ENCODE measurements around the gene PNKP. TPM values are rescaled to one million over a fixed set of nuclear protein-coding genes. Genes with fewer than 3 reads are reported as not detected.

The PNKP gene
- total RNA-seq, 2 experiments from 2014 or later, result 130 to 133 TPM

- Mint-ChIP-seq H3K9me3 (ENCODE audit: low read depth) (no peaks in the 10 kb centered on the region), H3K4me3 (no peak overlapping the region)
Measured at GRCh38 chr19:49856574-49857021, 10.8 kb downstream of the PNKP start.

GRCh38 chr19:49855676-49856573 lies 11.5 kb downstream of the PNKP start:
- Mint-ChIP-seq H3K27ac (no peak overlapping the region), H3K4me1 (peaks cover 14% of the 10 kb centered on the region), H3K4me3 (no peak overlapping the region), H3K27me3 (peaks cover 8% of the 10 kb centered on the region), H3K36me3 (peaks cover 4% of the 10 kb centered on the region), H3K9me3 (ENCODE audit: low read depth) (no peaks in the 10 kb centered on the region)
- CTCF ChIA-PET, result no interaction called here
- DNase-seq, result no peak
- no peak for ATAC-seq

More at GRCh38 chr19:49856574-49857021, 10.8 kb downstream of the PNKP start:
- ATAC-seq, result no peak
- Mint-ChIP-seq H3K36me3 (peaks cover 4% of the 10 kb centered on the region), H3K27me3 (peaks cover 8% of the 10 kb centered on the region), H3K27ac (no peak overlapping the region), H3K4me1 (peaks cover 14% of the 10 kb centered on the region)
- CTCF ChIA-PET, result no interaction called here
- no peak for DNase-seq

- ATAC-seq, result no peak
- peaks cover 2% of the 10 kb centered on the region for H3K36me3 Mint-ChIP-seq
- no peak overlapping the region for H3K4me3 Mint-ChIP-seq
- no peak overlapping the region for H3K27ac Mint-ChIP-seq
- peaks cover 15% of the 10 kb centered on the region for H3K4me1 Mint-ChIP-seq
- H3K27me3 Mint-ChIP-seq, result peaks cover 8% of the 10 kb centered on the region
- DNase-seq, result no peak
- CTCF ChIA-PET, result interaction anchor here (1.2 kb wide), 1 partner anchor 8 kb away, joined by 3 read pairs; no protein-coding TSS in a partner anchor
- H3K9me3 Mint-ChIP-seq (ENCODE audit: low read depth), result no peaks in the 10 kb centered on the region
Measured at GRCh38 chr19:49855277-49855675, 12.1 kb downstream of the PNKP start.

GRCh38 chr19:49854378-49855263 lies 12.8 kb downstream of the PNKP start:
- peaks cover 21% of the 10 kb centered on the region for H3K4me1 Mint-ChIP-seq
- DNase-seq (no peak), ATAC-seq (no peak)
- CTCF ChIA-PET, result interaction anchor here (1.2 kb wide), 1 partner anchor 9 kb away, joined by 3 read pairs; no protein-coding TSS in a partner anchor
- no peaks in the 10 kb centered on the region for H3K9me3 Mint-ChIP-seq (ENCODE audit: low read depth)
- H3K36me3 Mint-ChIP-seq, result no peaks in the 10 kb centered on the region
- H3K27ac Mint-ChIP-seq, result no peak overlapping the region
- no peak overlapping the region for H3K4me3 Mint-ChIP-seq
- H3K27me3 Mint-ChIP-seq, result peaks cover 8% of the 10 kb centered on the region

GRCh38 chr19:49853852-49854377 lies 13.5 kb downstream of the PNKP start:
- Mint-ChIP-seq H3K4me1 (peaks cover 26% of the 10 kb centered on the region), H3K4me3 (no peak overlapping the region), H3K9me3 (ENCODE audit: low read depth) (peaks cover 2% of the 10 kb centered on the region), H3K36me3 (peaks cover 1% of the 10 kb centered on the region), H3K27ac (no peak overlapping the region), H3K27me3 (peaks cover 8% of the 10 kb centered on the region)
- DNase-seq (no peak), ATAC-seq (no peak)
- CTCF ChIA-PET, result interaction anchor here (1.2 kb wide), 1 partner anchor 10 kb away, joined by 3 read pairs; no protein-coding TSS in a partner anchor

GRCh38 chr19:49852631-49853126 lies 14.7 kb downstream of the PNKP start:
- no peak overlapping the region for H3K27ac Mint-ChIP-seq
- H3K36me3 Mint-ChIP-seq, result peaks cover 1% of the 10 kb centered on the region
- no peak for DNase-seq
- peaks cover 38% of the 10 kb centered on the region for H3K4me1 Mint-ChIP-seq
- peaks cover 2% of the 10 kb centered on the region for H3K9me3 Mint-ChIP-seq (ENCODE audit: low read depth)
- peaks cover 14% of the 10 kb centered on the region for H3K27me3 Mint-ChIP-seq
- no peak for ATAC-seq
- CTCF ChIA-PET, result no interaction called here
- peak overlapping the region; percentile 59 for H3K4me3 Mint-ChIP-seq

DNA sequence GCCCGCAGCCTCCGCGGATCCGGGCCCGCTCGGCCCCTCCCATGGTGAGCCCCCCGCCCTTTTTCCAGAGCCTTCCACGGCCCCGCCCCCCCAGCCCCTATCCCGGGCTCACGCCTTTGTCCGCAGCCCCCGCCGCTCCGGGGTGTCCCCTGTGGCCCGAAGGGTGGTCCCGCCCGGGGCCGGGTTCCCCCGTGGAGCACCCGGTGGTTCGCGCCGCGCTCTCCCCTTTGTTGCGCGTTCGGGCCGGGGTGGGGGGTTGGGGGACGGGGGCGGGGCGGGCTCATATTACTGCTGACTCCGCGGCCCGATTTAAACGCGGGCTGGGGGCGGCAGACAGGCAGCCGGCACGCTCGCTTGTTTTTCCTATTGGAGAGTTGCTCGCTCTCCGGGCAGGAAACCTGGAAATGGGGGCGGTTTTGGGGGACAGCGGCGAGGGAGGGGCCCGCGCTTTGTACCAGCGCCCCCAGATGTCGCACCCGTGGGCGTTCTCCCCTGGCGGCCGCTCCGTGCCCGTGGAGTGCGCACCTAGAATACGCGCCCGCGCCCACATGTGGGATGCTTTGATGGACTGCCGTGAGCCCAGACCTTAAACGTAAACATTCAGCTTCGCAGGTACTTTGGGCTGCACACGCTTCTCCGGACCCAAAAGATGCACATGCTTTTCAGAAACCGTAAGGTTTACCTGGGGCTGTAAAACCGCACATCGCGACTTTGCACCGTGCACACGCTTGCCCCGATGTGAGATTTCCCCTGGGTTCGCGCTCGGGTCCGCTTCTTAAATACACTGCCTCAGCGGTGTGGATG lies 15.7 kb downstream of the PNKP start:
- Mint-ChIP-seq H3K36me3 (peaks cover 1% of the 10 kb centered on the region), H3K4me1 (peaks cover 42% of the 10 kb centered on the region), H3K27me3 (peaks cover 18% of the 10 kb centered on the region), H3K9me3 (ENCODE audit: low read depth) (peaks cover 2% of the 10 kb centered on the region), H3K27ac (peak overlapping the region; percentile 33), H3K4me3 (peak overlapping the region; percentile 59)
- no peak for DNase-seq
- CTCF ChIA-PET, result interaction anchor here (1.1 kb wide), 1 partner anchor 173 kb away, joined by 5 read pairs; no protein-coding TSS in a partner anchor
- ATAC-seq, result peak; percentile 1

DNA sequence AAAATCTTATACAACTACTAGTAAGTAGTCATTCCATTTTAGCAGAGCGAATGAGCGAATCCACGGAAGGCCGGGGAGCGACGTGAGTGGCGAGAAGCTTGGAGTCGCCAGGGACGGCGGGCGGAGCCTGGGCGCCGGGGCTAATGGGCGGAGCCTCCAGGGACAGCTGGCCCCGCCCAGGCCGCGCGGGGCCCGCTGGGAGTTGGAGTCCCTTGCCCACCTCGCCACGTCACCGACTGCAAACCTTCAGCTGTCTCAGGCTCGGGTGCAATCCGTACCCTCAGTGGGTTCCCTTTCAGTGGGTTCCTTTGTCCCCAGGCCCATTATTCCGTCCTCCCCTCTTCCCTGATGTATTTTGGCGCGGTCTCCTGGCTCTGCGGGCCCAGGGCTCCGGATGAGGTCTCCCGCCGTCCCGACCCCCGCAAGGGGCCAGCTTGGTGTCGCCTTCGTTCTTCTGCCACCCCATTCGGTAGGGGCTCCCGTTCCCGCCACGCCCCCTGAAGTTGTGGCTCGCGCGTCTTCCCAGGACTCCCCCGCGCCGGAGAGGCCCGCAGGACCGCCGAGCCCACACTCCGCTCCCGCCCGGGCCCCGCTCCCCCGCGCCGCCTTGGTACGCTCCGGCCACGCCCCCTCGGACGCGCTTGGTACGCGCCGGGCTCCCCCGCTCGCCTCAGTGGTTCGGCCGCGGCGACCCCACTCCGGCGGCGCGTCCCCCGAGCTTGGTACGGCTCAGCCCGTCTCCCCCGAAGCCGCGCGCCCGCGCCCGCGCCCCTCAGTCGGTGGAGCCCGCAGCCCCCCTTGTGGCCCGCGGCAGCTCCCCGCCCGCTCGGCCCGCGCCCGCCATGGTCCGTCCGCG lies 16.7 kb downstream of the PNKP start, which contains the start of gene PTOV1:
TSS of gene PTOV1 (plus strand) at position 673 of the 856 bp plus-strand sequence.
- peaks cover 2% of the 10 kb centered on the region for H3K9me3 Mint-ChIP-seq (ENCODE audit: low read depth)
- peaks cover 42% of the 10 kb centered on the region for H3K4me1 Mint-ChIP-seq
- peaks cover 1% of the 10 kb centered on the region for H3K36me3 Mint-ChIP-seq
- CTCF ChIA-PET, result interaction anchor here (0.9 to 3.4 kb wide), 7 partner anchors 10 to 285 kb away, joined by 3 to 14 read pairs (median 4); partner anchors contain the start of gene FUZ
- ATAC-seq (peak; percentile 89), DNase-seq (peak; percentile 92)
- peak within 1 kb of the TSS; percentile 96 for H3K27ac Mint-ChIP-seq
- H3K4me3 Mint-ChIP-seq, result peak within 1 kb of the TSS; percentile 85
- H3K27me3 Mint-ChIP-seq, result peaks cover 21% of the 10 kb centered on the region

GRCh38 chr19:49850221-49850486 lies 17.2 kb downstream of the PNKP start:
- H3K36me3 Mint-ChIP-seq, result peaks cover 1% of the 10 kb centered on the region
- peaks cover 2% of the 10 kb centered on the region for H3K9me3 Mint-ChIP-seq (ENCODE audit: low read depth)
- peak overlapping the region; percentile 85 for H3K4me3 Mint-ChIP-seq
- H3K27ac Mint-ChIP-seq, result peak overlapping the region; percentile 61
- peaks cover 42% of the 10 kb centered on the region for H3K4me1 Mint-ChIP-seq
- no peak for ATAC-seq
- CTCF ChIA-PET, result interaction anchor here (0.6 to 3.4 kb wide), 7 partner anchors 10 to 789 kb away, joined by 3 to 14 read pairs (median 4); partner anchors contain the start of gene FUZ
- H3K27me3 Mint-ChIP-seq, result peaks cover 21% of the 10 kb centered on the region
- DNase-seq, result no peak

DNA sequence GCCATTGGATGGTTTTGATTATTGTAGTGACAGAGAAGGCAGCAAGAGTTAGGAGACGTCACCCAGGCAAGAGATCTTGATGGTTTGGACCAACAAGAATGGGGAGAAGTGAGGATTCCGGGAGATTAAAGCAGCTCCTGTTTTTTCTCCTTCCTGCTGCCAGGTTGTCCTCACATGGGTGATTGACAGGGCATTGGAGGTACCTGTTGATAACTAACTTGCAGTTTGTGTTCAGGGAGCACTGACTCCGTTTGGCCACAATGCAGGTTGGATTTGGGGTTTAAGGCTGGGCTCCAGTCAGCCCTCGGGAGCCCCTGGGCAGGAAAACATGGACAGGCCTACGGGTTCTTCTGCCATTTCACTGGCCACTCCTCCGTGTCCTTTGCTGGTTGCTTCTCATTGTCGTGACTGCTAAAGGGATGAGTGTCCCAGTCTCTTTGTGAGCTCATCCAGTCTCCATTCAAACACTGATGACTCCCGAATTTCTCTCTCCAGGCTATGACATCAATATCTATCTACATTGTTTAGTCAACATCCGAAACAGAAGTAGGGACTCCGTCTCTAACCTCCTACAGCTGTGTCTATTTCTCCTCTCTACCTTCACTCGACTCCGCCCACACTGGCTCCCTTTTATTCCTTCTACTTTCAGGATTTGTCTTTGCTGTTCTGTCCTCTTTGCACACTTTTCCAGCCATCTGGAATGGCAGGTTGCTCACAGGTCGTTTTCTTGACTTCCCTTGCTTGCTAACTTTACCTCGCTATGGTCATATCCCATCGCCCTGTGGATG lies 17.7 kb downstream of the PNKP start:
- CTCF ChIA-PET, result interaction anchor here (0.6 to 3.4 kb wide), 5 partner anchors 11 to 789 kb away, joined by 3 to 14 read pairs (median 4); partner anchors contain the start of gene FUZ
- DNase-seq (no peak), ATAC-seq (no peak)
- H3K36me3 Mint-ChIP-seq, result peaks cover 1% of the 10 kb centered on the region
- peaks cover 21% of the 10 kb centered on the region for H3K27me3 Mint-ChIP-seq
- H3K9me3 Mint-ChIP-seq (ENCODE audit: low read depth), result peaks cover 2% of the 10 kb centered on the region
- H3K4me3 Mint-ChIP-seq, result peak overlapping the region; percentile 85
- H3K27ac Mint-ChIP-seq, result peak overlapping the region; percentile 61
- H3K4me1 Mint-ChIP-seq, result peaks cover 42% of the 10 kb centered on the region

GRCh38 chr19:49848938-49849337 lies 18.4 kb downstream of the PNKP start:
- ATAC-seq (no peak), DNase-seq (no peak)
- CTCF ChIA-PET, result interaction anchor here (0.7 to 3.4 kb wide), 5 partner anchors 21 to 132 kb away, joined by 4 to 14 read pairs (median 6); partner anchors contain the start of genes FUZ and MED25
- Mint-ChIP-seq H3K4me1 (peaks cover 42% of the 10 kb centered on the region), H3K9me3 (ENCODE audit: low read depth) (peaks cover 2% of the 10 kb centered on the region), H3K4me3 (peak overlapping the region; percentile 43), H3K27me3 (peaks cover 21% of the 10 kb centered on the region), H3K27ac (peak overlapping the region; percentile 70), H3K36me3 (peaks cover 1% of the 10 kb centered on the region)

All from activated CD8-positive, alpha-beta memory T cell treated with anti-CD3 and anti-CD28 coated beads, Interleukin-2, amount 10 ng/mL, durations not matched to agents 7 days and 5 days (primary cell).